Measurements from ENCODE around the gene ZNF784. TPM values are rescaled to one million over a fixed set of nuclear protein-coding genes. Genes with fewer than 3 reads are reported as not detected.

Gene ZNF784
- total RNA-seq, 1 experiment from 2014 or later = 9.9 TPM

DNA sequence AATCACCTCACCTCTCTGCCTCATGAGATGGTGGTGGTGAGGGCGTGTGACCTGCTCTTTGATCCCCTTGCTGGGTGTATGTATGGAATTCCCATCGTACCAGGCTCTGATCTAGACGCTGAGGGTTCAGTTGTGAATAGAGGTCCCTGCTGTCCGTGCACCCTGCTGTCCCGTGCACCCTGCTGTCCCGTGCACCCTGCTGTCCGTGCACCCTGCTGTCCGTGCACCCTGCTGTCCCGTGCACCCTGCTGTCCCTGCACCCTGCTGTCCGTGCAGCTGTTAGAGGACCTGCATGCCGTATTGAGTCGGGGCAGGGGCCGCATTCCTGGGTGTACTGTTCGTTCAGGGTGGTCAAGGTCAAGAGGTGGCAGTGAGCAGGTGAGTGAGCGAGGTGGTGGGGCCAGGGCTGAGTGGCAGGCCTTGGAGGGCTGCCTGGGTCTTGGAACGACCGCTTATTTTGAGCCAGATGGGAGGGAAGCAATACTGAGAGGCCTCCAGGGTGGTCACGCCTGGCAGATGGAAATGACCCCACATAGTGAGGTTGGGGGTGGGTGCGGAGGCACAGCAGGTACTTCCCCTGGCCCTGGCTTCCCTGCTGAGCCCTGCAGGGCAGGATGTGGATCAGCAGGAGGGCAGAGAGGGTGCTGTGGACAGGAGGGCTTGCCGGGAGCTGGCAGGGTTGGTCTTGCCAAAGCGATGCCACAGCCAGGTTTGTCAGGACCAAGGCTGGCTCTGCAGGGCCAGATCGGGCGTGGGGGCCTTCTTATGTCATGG, 46.1 kb upstream of the ZNF784 start:
- ATAC-seq (no peak), DNase-seq (ENCODE audit: low spot score) (peak; percentile 31)
- Mint-ChIP-seq H3K4me1 (peaks cover 32% of the 10 kb centered on the region), H3K9me3 (no peaks in the 10 kb centered on the region), H3K4me3 (no peak overlapping the region), H3K27ac (peak overlapping the region; percentile 73), H3K36me3 (peaks cover 47% of the 10 kb centered on the region), H3K27me3 (ENCODE audit: low read depth) (no peaks in the 10 kb centered on the region)
- POLR2A ChIA-PET = interaction anchor here (1.4 kb wide), 1 partner anchor 23 kb away, joined by 6 read pairs; the partner anchor contains the start of gene CCDC106
- CTCF ChIA-PET = interaction anchor here (0.6 to 3.5 kb wide), 13 partner anchors 13 to 2000 kb away, joined by 3 to 57 read pairs (median 6); partner anchors contain the start of genes CCDC106 and U2AF2
- TF ChIP-seq ZNF423 (CRISPR knock-in tag; IDR thresholded peaks at IDR 0.05) (peak; percentile 49; the same call in 1 of the 2 replicates), JAZF1 (CRISPR knock-in tag; IDR thresholded peaks at IDR 0.05) (no peak)

DNA sequence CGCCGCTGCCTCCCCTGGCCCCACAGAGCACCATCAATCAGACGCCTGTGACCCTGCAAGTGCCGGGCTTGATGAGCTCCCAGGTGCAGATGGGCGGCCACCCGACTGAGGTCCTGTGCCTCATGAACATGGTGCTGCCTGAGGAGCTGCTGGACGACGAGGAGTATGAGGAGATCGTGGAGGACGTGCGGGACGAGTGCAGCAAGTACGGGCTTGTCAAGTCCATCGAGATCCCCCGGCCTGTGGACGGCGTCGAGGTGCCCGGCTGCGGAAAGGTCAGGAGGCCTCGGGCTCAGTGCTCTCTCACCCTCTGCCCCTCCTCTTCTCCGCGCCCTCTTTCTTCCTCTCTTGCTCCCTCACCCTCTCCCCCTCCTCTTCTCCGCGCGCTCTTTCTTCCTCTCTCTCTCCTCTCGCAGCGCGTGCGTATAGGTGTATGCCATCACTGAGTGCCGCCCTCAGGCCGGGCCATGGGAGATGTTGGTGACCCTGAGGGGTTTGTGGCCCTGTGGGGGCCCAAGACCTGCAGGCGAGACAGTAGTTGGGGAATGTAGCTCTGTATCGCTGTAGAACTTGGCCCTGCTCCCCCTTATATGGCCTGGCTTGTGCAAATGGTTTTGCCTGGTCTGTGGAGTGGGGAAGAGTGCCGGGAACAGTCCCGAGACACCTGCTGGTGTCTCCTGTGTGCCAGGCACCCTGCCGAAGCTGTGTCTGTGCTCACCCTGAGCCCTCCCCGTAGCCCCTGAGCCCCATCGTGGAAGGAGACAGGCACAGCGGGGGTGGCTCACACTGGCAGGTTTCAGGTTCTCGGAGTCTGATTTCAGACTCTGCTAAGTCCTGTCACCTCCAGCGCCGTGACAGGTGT, 45.3 kb upstream of the ZNF784 start:
- POLR2A ChIA-PET = no interaction called here
- Mint-ChIP-seq H3K27me3 (ENCODE audit: low read depth) (no peaks in the 10 kb centered on the region), H3K27ac (peak overlapping the region; percentile 92), H3K4me3 (no peak overlapping the region), H3K4me1 (peaks cover 32% of the 10 kb centered on the region), H3K9me3 (no peaks in the 10 kb centered on the region), H3K36me3 (peaks cover 50% of the 10 kb centered on the region)
- CTCF ChIA-PET = interaction anchor here (2.4 to 3.5 kb wide), 2 partner anchors 12 to 15 kb away, joined by 33 to 57 read pairs; partner anchors contain the start of gene U2AF2
- ATAC-seq = no peak
- TF ChIP-seq, protein P1, sequence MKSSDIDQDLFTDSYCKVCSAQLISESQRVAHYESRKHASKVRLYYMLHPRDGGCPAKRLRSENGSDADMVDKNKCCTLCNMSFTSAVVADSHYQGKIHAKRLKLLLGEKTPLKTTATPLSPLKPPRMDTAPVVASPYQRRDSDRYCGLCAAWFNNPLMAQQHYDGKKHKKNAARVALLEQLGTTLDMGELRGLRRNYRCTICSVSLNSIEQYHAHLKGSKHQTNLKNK (CRISPR knock-in tag; IDR thresholded peaks at IDR 0.05) = no peak
- TF ChIP-seq, protein P2, sequence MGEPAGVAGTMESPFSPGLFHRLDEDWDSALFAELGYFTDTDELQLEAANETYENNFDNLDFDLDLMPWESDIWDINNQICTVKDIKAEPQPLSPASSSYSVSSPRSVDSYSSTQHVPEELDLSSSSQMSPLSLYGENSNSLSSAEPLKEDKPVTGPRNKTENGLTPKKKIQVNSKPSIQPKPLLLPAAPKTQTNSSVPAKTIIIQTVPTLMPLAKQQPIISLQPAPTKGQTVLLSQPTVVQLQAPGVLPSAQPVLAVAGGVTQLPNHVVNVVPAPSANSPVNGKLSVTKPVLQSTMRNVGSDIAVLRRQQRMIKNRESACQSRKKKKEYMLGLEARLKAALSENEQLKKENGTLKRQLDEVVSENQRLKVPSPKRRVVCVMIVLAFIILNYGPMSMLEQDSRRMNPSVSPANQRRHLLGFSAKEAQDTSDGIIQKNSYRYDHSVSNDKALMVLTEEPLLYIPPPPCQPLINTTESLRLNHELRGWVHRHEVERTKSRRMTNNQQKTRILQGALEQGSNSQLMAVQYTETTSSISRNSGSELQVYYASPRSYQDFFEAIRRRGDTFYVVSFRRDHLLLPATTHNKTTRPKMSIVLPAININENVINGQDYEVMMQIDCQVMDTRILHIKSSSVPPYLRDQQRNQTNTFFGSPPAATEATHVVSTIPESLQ (CRISPR knock-in tag; IDR thresholded peaks at IDR 0.05) = no peak
- TF ChIP-seq ZBTB21 (CRISPR knock-in tag; IDR thresholded peaks at IDR 0.05; ENCODE audit: borderline replicate concordance) = no peak
- TF ChIP-seq ELF4 (CRISPR knock-in tag; IDR thresholded peaks at IDR 0.05; ENCODE audit: low read depth) = no peak
- no peak for TF ChIP-seq CREB1 (CRISPR knock-in tag; IDR thresholded peaks at IDR 0.05)
- TF ChIP-seq TCF7 (CRISPR knock-in tag; IDR thresholded peaks at IDR 0.05; ENCODE audit: low read depth) = no peak
- no peak for TF ChIP-seq TEAD4 (CRISPR knock-in tag; IDR thresholded peaks at IDR 0.05)
- TF ChIP-seq, protein P3, sequence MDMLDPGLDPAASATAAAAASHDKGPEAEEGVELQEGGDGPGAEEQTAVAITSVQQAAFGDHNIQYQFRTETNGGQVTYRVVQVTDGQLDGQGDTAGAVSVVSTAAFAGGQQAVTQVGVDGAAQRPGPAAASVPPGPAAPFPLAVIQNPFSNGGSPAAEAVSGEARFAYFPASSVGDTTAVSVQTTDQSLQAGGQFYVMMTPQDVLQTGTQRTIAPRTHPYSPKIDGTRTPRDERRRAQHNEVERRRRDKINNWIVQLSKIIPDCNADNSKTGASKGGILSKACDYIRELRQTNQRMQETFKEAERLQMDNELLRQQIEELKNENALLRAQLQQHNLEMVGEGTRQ (CRISPR knock-in tag; IDR thresholded peaks at IDR 0.05) = no peak
- TF ChIP-seq FOXJ3 (CRISPR knock-in tag; IDR thresholded peaks at IDR 0.05; ENCODE audit: borderline replicate concordance) = no peak
- TF ChIP-seq NR1H2 (CRISPR knock-in tag; IDR thresholded peaks at IDR 0.05) = no peak
- no peak for TF ChIP-seq RELA (CRISPR knock-in tag; IDR thresholded peaks at IDR 0.05; ENCODE audit: borderline replicate concordance)
- TF ChIP-seq, protein P4, sequence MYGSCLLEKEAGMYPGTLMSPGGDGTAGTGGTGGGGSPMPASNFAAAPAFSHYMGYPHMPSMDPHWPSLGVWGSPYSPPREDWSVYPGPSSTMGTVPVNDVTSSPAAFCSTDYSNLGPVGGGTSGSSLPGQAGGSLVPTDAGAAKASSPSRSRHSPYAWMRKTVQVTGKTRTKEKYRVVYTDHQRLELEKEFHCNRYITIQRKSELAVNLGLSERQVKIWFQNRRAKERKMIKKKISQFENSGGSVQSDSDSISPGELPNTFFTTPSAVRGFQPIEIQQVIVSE (CRISPR knock-in tag; IDR thresholded peaks at IDR 0.05; ENCODE audit: borderline replicate concordance) = no peak
- TF ChIP-seq, protein P5, sequence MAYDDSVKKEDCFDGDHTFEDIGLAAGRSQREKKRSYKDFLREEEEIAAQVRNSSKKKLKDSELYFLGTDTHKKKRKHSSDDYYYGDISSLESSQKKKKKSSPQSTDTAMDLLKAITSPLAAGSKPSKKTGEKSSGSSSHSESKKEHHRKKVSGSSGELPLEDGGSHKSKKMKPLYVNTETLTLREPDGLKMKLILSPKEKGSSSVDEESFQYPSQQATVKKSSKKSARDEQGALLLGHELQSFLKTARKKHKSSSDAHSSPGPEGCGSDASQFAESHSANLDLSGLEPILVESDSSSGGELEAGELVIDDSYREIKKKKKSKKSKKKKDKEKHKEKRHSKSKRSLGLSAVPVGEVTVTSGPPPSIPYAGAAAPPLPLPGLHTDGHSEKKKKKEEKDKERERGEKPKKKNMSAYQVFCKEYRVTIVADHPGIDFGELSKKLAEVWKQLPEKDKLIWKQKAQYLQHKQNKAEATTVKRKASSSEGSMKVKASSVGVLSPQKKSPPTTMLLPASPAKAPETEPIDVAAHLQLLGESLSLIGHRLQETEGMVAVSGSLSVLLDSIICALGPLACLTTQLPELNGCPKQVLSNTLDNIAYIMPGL (CRISPR knock-in tag; IDR thresholded peaks at IDR 0.05) = no peak
- TF ChIP-seq, protein P6, sequence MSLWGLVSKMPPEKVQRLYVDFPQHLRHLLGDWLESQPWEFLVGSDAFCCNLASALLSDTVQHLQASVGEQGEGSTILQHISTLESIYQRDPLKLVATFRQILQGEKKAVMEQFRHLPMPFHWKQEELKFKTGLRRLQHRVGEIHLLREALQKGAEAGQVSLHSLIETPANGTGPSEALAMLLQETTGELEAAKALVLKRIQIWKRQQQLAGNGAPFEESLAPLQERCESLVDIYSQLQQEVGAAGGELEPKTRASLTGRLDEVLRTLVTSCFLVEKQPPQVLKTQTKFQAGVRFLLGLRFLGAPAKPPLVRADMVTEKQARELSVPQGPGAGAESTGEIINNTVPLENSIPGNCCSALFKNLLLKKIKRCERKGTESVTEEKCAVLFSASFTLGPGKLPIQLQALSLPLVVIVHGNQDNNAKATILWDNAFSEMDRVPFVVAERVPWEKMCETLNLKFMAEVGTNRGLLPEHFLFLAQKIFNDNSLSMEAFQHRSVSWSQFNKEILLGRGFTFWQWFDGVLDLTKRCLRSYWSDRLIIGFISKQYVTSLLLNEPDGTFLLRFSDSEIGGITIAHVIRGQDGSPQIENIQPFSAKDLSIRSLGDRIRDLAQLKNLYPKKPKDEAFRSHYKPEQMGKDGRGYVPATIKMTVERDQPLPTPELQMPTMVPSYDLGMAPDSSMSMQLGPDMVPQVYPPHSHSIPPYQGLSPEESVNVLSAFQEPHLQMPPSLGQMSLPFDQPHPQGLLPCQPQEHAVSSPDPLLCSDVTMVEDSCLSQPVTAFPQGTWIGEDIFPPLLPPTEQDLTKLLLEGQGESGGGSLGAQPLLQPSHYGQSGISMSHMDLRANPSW (CRISPR knock-in tag; conservative IDR thresholded peaks at IDR 0.05; ENCODE audit: low read depth) = no peak
- TF ChIP-seq MXD4 (CRISPR knock-in tag; IDR thresholded peaks at IDR 0.05; ENCODE audit: borderline replicate concordance) = no peak
- TF ChIP-seq JAZF1 (CRISPR knock-in tag; IDR thresholded peaks at IDR 0.05) = no peak
- no peak for DNase-seq (ENCODE audit: low spot score)
